ENCODE data around the gene ARHGAP6. TPM values are rescaled to one million over a fixed set of nuclear protein-coding genes. Genes with fewer than 3 reads are reported as not detected.

Gene ARHGAP6
- total RNA-seq, 1 experiment from 2014 or later: 0.07 TPM

- no peaks in the 10 kb centered on the region for H3K27me3 ChIP-seq (ENCODE audit: insufficient read depth, low read length)
- no peaks in the 10 kb centered on the region for H3K79me2 ChIP-seq (ENCODE audit: insufficient read depth, low read length)
- H2BK120ac ChIP-seq (ENCODE audit: low read depth, low read length, poor library complexity, severe bottlenecking): no peak overlapping the region
- H3K9me3 Mint-ChIP-seq: peaks cover 30 to 41% of the 10 kb centered on the region in 2 experiments
- no peak overlapping the region for H4K5ac ChIP-seq (ENCODE audit: insufficient read length, low read depth, low read length)
- peaks cover 0 to 6% of the 10 kb centered on the region in 2 experiments; a peak in 2 of 4 replicates for H3K4me1 Mint-ChIP-seq
- H3K23me2 ChIP-seq (ENCODE audit: insufficient read length, low read depth, low read length, poor library complexity, severe bottlenecking): no peaks in the 10 kb centered on the region
- no peak overlapping the region for H2BK20ac ChIP-seq (ENCODE audit: low read depth, low read length, poor library complexity, severe bottlenecking)
- WGBS (ENCODE audit: extremely low coverage, insufficient read length, low lambda C conversion rate): no CpG with 5 or more reads among the region's 2 CpGs
- H3K36me3 Mint-ChIP-seq (ENCODE audit: insufficient read depth in 1 of 3, low read depth in 3 of 3): no peaks in the 10 kb centered on the region; a peak in 2 of 7 replicates
- no peak overlapping the region for H2BK5ac ChIP-seq (ENCODE audit: insufficient read length, low read length)
- no peaks in the 10 kb centered on the region for H3K9me3 ChIP-seq (ENCODE audit: control insufficient read depth, low read depth, low read length)
- no peak for DNase-seq
- no peak overlapping the region for H3T11ph ChIP-seq (ENCODE audit: low read length)
- no peak overlapping the region for H3K4ac ChIP-seq (ENCODE audit: low read depth, low read length)
- no peak overlapping the region for H3K18ac ChIP-seq (ENCODE audit: insufficient read length, low read depth, low read length)
- H3K9ac ChIP-seq (ENCODE audit: extremely low read depth, insufficient read length, low read length): no peak overlapping the region
- no peak for TF ChIP-seq CTCF (conservative IDR thresholded peaks at IDR 0.05)
- H3K27ac ChIP-seq (ENCODE audit: insufficient read length, low read depth, low read length): no peak overlapping the region
- no peak overlapping the region for H2AK5ac ChIP-seq (ENCODE audit: insufficient read length, low read length)
- no peaks in the 10 kb centered on the region for H3K79me1 ChIP-seq (ENCODE audit: insufficient read depth, low read depth, low read length, poor library complexity, severe bottlenecking)
- no peak overlapping the region for H2AFZ ChIP-seq (ENCODE audit: low read length)
- H4K20me1 ChIP-seq (ENCODE audit: control insufficient read depth, insufficient read depth, insufficient read length): no peaks in the 10 kb centered on the region
- no peak overlapping the region for H3K56ac ChIP-seq (ENCODE audit: insufficient read length, low read depth, low read length)
- H3K27ac Mint-ChIP-seq: no peak overlapping the region
- no peak overlapping the region for H4K91ac ChIP-seq (ENCODE audit: insufficient read length, low read depth, low read length)
- H3K4me3 Mint-ChIP-seq: no peak overlapping the region
- no peak overlapping the region for H3K23ac ChIP-seq (ENCODE audit: insufficient read length, low read depth, low read length)
- no peak overlapping the region for H3K4me2 ChIP-seq (ENCODE audit: insufficient read depth, insufficient read length, low read length)
- H3K14ac ChIP-seq (ENCODE audit: insufficient read depth, low read length): no peak overlapping the region
- no peak overlapping the region for H4K8ac ChIP-seq (replicated peaks; ENCODE audit: insufficient read length, low read depth, low read length)
- H3K27me3 Mint-ChIP-seq (ENCODE audit: low read depth): peaks cover 3% of the 10 kb centered on the region; the same call in 1 of the 2 replicates
- peaks cover 3% of the 10 kb centered on the region; the same call in 1 of the 2 replicates for H3K4me1 ChIP-seq (ENCODE audit: insufficient read depth, low read length)
- no peak overlapping the region for H2BK15ac ChIP-seq (ENCODE audit: low read depth, low read length)
- H2BK12ac ChIP-seq (ENCODE audit: insufficient read length, low read depth, low read length): no peak overlapping the region
Measured at GRCh38 chrX:11349661-11350337, 315.9 kb downstream of the ARHGAP6 start.

Data from H9 (cell line).